ENCODE results near the gene ZNF281.

Gene ZNF281

GRCh38 chr1:200386416-200386815 is 23.4 kb downstream of the ZNF281 start:
- no peak for DNase-seq (ENCODE audit: low spot score)

- DNase-seq (ENCODE audit: low spot score), result no peak
Observed at GRCh38 chr1:200384818-200385390, 24.9 kb downstream of the ZNF281 start.

- no peak for DNase-seq (ENCODE audit: low spot score)
Observed at GRCh38 chr1:200381256-200381984, 28.4 kb downstream of the ZNF281 start.

- no peak for DNase-seq (ENCODE audit: low spot score)
Observed at GRCh38 chr1:200380589-200381021, 29.2 kb downstream of the ZNF281 start.

GRCh38 chr1:200379940-200380588 is 29.8 kb downstream of the ZNF281 start:
- DNase-seq (ENCODE audit: low spot score), result no peak

- DNase-seq (ENCODE audit: low spot score), result peak; percentile 82
Observed at GRCh38 chr1:200379432-200379757, 30.4 kb downstream of the ZNF281 start.

- DNase-seq (ENCODE audit: low spot score), result no peak
Observed at GRCh38 chr1:200378096-200378495, 31.7 kb downstream of the ZNF281 start.

GRCh38 chr1:200376528-200376927 is 33.3 kb downstream of the ZNF281 start:
- no peak for DNase-seq (ENCODE audit: low spot score)

- DNase-seq (ENCODE audit: low spot score), result peak; percentile 35
Observed at GRCh38 chr1:200374569-200375295, 35.1 kb downstream of the ZNF281 start.

GRCh38 chr1:200373811-200374231 is 36.0 kb downstream of the ZNF281 start:
- no peak for DNase-seq (ENCODE audit: low spot score)

GRCh38 chr1:200372885-200373181 is 37.0 kb downstream of the ZNF281 start:
- no peak for DNase-seq (ENCODE audit: low spot score)

GRCh38 chr1:200372095-200372884 is 37.5 kb downstream of the ZNF281 start:
- DNase-seq (ENCODE audit: low spot score), result peak; percentile 63

- DNase-seq (ENCODE audit: low spot score), result no peak
Observed at GRCh38 chr1:200369706-200370105, 40.1 kb downstream of the ZNF281 start.

- DNase-seq (ENCODE audit: low spot score), result no peak
Observed at GRCh38 chr1:200369131-200369530, 40.7 kb downstream of the ZNF281 start.

- no peak for DNase-seq (ENCODE audit: low spot score)
Observed at GRCh38 chr1:200368556-200368955, 41.3 kb downstream of the ZNF281 start.

- peak; percentile 81 for DNase-seq (ENCODE audit: low spot score)
Observed at GRCh38 chr1:200367841-200368534, 41.8 kb downstream of the ZNF281 start.

- DNase-seq (ENCODE audit: low spot score), result no peak
Observed at GRCh38 chr1:200366577-200367253, 43.1 kb downstream of the ZNF281 start.

- DNase-seq (ENCODE audit: low spot score), result no peak
Observed at GRCh38 chr1:200365897-200366426, 43.9 kb downstream of the ZNF281 start.

- peak; percentile 52 for DNase-seq (ENCODE audit: low spot score)
Observed at GRCh38 chr1:200364831-200365230, 45.0 kb downstream of the ZNF281 start.

GRCh38 chr1:200364091-200364759 is 45.6 kb downstream of the ZNF281 start:
- no peak for DNase-seq (ENCODE audit: low spot score)

All from GM03348 (cell line).